Mucosa of rectum (tissue), 2 donors: ENCODE data around the gene MARK2.
A peak's percentile ranks its signal among the peaks of the same experiment; 100 is the strongest.

ENCODE experiments used
- H3K27ac ChIP-seq, 2 donors: one replicate each; pipeline ENCODE4 v1.7.0; 2013; ENCODE audit warnings: inconsistent platforms in 2 of 2, low read depth in 2 of 2, low read length in 2 of 2
- H3K27me3 ChIP-seq, 2 donors: one replicate each; pipeline ENCODE4 v1.7.0; 2013; ENCODE audit warnings: low read length in 2 of 2; ENCODE audit not compliant: control insufficient read depth in 2 of 2, insufficient read depth in 2 of 2
- H3K36me3 ChIP-seq, 2 donors: one replicate each; pipeline ENCODE4 v1.7.0; 2013; ENCODE audit warnings: low read length in 2 of 2; ENCODE audit not compliant: control insufficient read depth in 2 of 2, insufficient read depth in 2 of 2
- H3K4me1 ChIP-seq, 2 donors: one replicate each; pipeline ENCODE4 v1.7.0; 2013; ENCODE audit warnings: low read length in 2 of 2, mild to moderate bottlenecking in 1 of 2; ENCODE audit not compliant: control insufficient read depth in 2 of 2, insufficient read depth in 2 of 2
- H3K4me3 ChIP-seq, 2 donors: one replicate each; pipeline ENCODE4 v1.7.0; 2013; ENCODE audit warnings: low read length in 2 of 2
- H3K9ac ChIP-seq, 2 donors: one replicate each; pipeline ENCODE4 v1.7.0; 2013; ENCODE audit warnings: low read length in 2 of 2, low read depth in 1 of 2, mild to moderate bottlenecking in 1 of 2
- H3K9me3 ChIP-seq, 2 donors: one replicate each; pipeline ENCODE4 v1.7.0; 2013; ENCODE audit warnings: low read length in 2 of 2; ENCODE audit not compliant: control insufficient read depth in 2 of 2
- donor health status: healthy.
- donor health status: Normal muscosa, but diverticular disease.

MARK2 gene

DNA sequence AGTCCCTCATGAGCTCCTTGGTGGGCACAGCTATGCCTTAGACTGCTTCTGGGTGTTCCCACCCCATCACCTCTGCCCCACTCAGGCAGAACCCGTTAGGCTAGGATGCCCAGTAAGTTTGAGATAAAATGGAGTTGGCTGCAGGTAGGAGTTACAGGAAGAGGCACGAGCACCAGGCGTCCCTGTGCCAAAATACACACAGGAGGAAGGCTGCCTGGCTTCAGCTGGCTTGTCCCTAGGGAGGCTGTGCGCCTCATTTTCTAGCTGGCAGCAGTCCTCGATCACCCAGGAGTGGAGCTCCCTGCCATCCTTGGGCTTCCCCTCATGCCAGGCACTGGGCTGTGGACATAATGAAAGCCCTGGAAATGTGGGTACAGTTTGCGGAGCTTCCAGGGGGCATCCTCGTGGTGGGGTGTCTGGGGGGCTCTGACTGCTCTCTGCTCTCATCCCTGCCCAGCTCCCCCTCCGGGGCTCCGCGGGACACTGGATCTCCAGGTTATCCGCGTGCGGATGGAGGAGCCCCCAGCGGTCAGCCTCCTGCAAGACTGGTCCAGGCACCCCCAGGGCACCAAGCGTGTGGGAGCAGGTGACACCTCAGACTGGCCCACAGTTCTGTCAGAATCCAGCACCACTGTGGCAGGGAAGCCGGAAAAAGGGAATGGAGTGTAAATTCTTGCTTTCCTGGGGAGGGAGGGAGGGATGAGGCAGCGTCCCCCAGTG, 12.3 kb upstream of the MARK2 start:
- Histone ChIP-seq H3K4me1 (no peaks in the 10 kb centered on the region), H3K27me3 (no peaks in the 10 kb centered on the region), H3K9ac (no peak overlapping the region), H3K36me3 (peaks cover 7 to 30% of the 10 kb centered on the region in 2 donors), H3K9me3 (no peaks in the 10 kb centered on the region), H3K4me3 (no peak overlapping the region), H3K27ac (no peak overlapping the region)

DNA sequence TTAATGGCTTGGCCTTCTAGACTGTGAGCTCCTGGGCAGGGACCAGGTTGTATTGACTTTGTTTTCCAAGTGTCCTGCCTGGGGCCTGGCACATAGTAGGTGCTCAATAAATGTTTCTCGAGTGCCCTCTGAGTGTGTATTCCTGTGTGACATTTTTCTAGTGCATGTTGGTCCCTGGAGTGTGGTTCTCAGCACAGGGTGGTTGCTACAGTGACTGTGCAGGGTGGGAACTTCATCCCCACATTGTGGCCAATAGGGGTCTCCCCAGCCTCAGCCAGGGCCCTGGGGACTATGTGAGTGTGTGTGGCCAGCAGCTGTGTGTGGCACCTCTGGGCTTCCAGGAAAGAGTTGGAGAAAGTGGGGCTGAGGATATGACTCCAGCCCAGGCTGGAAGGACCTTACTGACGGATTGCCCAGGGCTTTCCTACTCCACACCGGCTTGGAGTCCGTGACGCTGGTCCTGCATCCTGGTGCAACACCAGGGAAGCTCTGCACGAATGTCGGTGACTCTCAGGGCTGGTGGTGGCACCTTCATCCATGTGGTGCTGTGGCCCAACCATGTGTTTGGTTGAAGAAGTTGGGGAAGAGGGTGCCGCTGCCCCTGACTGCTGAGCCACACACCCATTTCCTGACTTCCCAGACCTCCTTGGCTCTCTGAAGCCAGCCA, 9.0 kb upstream of the MARK2 start:
- H3K27me3 ChIP-seq: no peaks in the 10 kb centered on the region
- no peaks in the 10 kb centered on the region for H3K9me3 ChIP-seq
- H3K36me3 ChIP-seq: peaks cover 0 to 9% of the 10 kb centered on the region in 2 donors
- H3K27ac ChIP-seq: no peak overlapping the region
- no peak overlapping the region for H3K4me3 ChIP-seq
- no peaks in the 10 kb centered on the region for H3K4me1 ChIP-seq
- H3K9ac ChIP-seq: no peak overlapping the region

DNA sequence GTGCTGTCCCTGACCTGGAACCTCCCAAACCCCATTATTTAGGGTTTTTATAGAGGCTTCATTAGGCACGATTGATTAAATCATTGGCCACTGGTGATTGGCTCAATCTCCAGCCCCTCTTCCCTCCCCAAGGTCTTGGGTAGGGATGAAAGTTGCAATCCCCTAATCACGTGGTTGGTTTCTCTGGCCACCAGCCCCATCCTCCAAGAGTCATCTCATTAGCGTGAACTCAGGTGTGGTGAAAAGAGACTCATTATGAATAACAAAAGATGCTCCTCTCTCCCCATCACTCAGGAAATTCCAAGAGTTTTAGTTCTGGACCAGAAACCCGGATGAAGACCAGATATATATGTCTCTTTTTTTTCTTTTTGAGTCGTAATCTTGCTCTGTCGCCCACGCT, 7.6 kb upstream of the MARK2 start:
- Histone ChIP-seq H3K9me3 (no peaks in the 10 kb centered on the region), H3K27me3 (no peaks in the 10 kb centered on the region), H3K9ac (no peak overlapping the region), H3K4me1 (no peaks in the 10 kb centered on the region), H3K4me3 (no peak overlapping the region), H3K27ac (no peak overlapping the region), H3K36me3 (peaks cover 0 to 5% of the 10 kb centered on the region in 2 donors)

DNA sequence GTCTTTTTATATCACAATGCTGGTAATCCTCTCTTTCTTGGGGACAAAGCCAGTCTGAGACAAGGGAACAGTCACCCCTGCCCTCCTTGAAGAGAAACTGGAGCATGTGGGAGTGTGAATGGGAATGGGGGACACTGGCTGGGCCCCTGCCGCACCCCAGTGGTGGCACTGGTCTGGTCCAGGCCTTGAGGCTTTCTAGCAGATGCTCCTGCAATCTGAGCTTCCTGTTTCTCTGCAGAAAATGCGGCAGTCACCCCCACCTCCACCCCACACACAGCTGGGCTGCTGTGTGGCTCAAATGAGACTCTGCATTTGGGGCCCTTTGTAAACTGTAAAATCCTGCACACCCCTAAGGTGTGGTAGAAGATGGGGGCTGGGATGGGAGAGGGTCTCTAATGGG, 6.6 kb upstream of the MARK2 start:
- Histone ChIP-seq H3K27ac (no peak overlapping the region), H3K9me3 (no peaks in the 10 kb centered on the region), H3K4me3 (no peak overlapping the region), H3K27me3 (no peaks in the 10 kb centered on the region), H3K4me1 (peaks cover 1 to 4% of the 10 kb centered on the region in 2 donors), H3K36me3 (no peaks in the 10 kb centered on the region), H3K9ac (no peak overlapping the region)

DNA sequence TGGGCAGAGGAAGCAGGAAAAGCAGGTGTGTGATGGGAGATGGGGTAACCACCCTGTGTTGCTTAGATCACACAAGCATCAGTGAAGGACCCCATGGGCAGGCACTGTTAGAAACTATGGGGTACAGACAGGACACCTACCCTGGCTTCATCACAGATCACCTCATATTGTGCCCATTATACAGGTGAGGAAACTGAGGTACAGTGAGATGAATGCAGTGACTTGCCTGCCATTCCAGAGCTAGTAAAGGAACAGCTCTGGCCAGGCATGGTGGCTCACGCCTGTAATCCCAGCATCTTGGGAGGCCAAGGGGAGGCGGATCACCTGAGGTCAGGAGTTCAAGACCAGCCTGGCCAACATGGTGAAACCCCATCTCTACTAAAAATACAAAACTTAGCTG, 5.9 kb upstream of the MARK2 start:
- Histone ChIP-seq H3K9me3 (no peaks in the 10 kb centered on the region), H3K4me3 (no peak overlapping the region), H3K27me3 (no peaks in the 10 kb centered on the region), H3K27ac (no peak overlapping the region), H3K36me3 (no peaks in the 10 kb centered on the region), H3K9ac (no peak overlapping the region), H3K4me1 (peaks cover 8 to 11% of the 10 kb centered on the region in 2 donors)

DNA sequence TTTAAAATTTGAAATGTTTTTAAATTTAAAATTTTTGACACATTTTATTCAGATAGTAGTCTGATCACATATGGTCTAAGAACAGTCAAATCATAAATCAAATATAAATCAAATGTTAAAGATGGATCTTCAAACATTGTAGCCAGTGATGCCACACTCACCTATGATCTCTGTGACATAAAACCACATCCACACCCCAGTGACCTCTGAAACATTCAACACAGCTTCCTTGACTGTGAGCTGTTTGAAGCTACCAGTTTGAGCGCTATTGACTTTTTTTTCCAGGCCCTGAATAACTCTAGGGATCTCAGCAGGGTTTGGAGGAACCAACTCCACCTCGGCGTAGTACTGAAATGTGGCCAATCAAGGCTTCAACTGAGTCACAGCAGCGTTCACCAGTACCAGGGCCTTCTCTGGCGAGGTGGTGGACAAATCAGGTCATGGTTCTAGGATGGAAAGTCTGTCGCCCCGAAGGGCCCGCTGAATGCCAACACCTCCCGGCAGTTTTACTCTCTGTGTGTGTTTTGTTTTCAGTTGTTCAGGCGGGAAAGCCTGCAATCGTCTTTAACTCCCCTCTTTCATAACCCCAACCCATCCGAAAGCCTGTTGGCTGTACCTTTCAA, 4.3 kb upstream of the MARK2 start:
- Histone ChIP-seq H3K9me3 (no peaks in the 10 kb centered on the region), H3K4me3 (no peak overlapping the region), H3K27ac (no peak overlapping the region), H3K36me3 (no peaks in the 10 kb centered on the region), H3K9ac (no peak overlapping the region), H3K27me3 (no peaks in the 10 kb centered on the region), H3K4me1 (peaks cover 12 to 15% of the 10 kb centered on the region in 2 donors)

DNA sequence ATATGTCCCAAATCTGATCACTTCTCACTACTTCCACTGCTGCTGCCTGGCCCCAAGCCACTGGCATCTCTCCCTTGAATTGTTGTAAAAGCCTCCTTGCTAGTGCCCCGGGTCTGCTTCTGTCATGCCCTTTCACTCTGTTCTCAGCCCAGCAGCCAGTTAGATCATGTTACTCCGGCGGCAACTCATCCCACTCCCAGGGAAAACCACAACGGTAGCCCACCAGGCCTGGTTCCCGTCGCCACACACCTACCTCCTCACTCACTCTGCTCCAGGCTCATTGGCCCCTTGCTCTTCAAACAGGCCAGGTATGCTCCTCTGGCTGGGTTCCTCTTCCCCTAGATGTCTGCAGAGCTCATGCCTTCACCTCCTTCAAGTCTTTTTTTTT, 3.8 kb upstream of the MARK2 start:
- no peak overlapping the region for H3K9ac ChIP-seq
- H3K4me1 ChIP-seq: peaks cover 16 to 20% of the 10 kb centered on the region in 2 donors
- no peaks in the 10 kb centered on the region for H3K36me3 ChIP-seq
- H3K27ac ChIP-seq: no peak overlapping the region
- H3K27me3 ChIP-seq: no peaks in the 10 kb centered on the region
- no peak overlapping the region for H3K4me3 ChIP-seq
- H3K9me3 ChIP-seq: no peaks in the 10 kb centered on the region

DNA sequence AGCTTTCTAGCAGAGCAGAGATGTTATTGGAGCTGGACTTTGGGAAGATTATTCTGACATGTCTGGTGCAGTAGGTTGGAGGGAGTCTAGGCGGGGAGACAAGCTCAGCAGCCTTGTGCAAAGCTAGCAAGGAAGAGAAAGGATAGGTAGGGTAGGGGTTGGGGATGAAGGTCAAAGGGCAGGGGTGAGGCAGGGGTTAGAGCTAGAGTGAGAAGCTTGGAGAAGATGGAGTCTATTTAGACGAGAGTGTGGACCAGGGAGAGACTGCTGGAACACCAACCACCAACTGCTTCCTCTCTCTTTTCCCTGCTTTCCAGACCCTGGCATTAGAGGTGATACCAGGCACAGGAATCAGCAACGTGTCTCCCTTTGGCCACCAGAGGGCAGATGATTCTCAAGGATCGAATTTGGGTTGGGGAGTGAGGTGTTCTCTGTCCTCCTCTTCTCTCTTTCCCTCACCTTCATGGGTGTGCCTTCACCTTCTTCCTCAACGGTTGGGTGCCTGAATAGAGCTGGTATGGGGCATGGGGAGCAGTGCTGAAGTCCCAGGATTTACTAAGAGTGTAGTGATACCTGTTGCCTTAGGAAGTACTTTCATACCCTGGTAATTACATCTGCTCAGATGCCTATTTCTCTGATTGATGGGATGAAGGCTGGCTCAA, 1.8 kb upstream of the MARK2 start:
- Histone ChIP-seq H3K36me3 (peaks cover 0 to 3% of the 10 kb centered on the region in 2 donors), H3K9ac (peak overlapping the region; percentile 76 to 85), H3K9me3 (no peaks in the 10 kb centered on the region), H3K4me3 (no peak overlapping the region), H3K4me1 (peaks cover 35 to 39% of the 10 kb centered on the region in 2 donors), H3K27me3 (no peaks in the 10 kb centered on the region), H3K27ac (peak overlapping the region; percentile 84 to 91)

DNA sequence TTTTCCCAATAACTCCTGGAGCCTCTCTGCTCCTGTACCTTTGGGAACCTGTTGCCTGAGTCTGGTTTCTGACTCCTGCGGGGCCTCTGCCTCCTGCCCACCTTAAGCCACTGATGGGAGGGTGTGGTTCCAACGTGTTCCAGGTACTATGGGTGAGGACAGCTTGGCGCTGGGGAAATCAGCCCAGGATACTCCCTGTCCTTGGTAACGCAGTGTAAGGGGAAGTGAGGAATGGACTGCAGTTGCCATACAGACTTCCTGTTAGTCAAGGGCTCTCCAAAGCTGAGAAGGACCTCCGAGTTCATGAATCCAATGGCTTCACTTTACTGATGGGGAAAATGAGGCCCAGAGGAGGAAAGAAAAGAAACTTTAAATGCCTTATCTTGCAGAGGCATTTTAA, 1.2 kb upstream of the MARK2 start:
- Histone ChIP-seq H3K4me3 (peak overlapping the region; percentile 78 to 97), H3K4me1 (peaks cover 36 to 44% of the 10 kb centered on the region in 2 donors)

More for the DNA sequence above, 1.2 kb upstream of the MARK2 start:
- H3K9me3 ChIP-seq: no peaks in the 10 kb centered on the region
- peaks cover under 1 to 3% of the 10 kb centered on the region in 2 donors for H3K36me3 ChIP-seq
- peak overlapping the region; percentile 84 to 91 for H3K27ac ChIP-seq
- peak overlapping the region; percentile 76 to 85 for H3K9ac ChIP-seq
- H3K27me3 ChIP-seq: no peaks in the 10 kb centered on the region
